Stimulated activated CD8-positive, alpha-beta memory T cell treated with anti-CD3 and anti-CD28 coated beads, Interleukin-7, amount 100 ng/mL, for 4 hours (primary cell): ENCODE data around the gene CTAGE4.
"Not testable (repeated sequence)": the region's sequence is repeated elsewhere in the genome, so short reads cannot be mapped to it uniquely, and the experiment has no call there.

Source experiments
- DNase-seq, 2 donors: peaks; one replicate each; pipeline ENCODE4 v3.0.0-alpha.2; 2020; ENCODE audit warnings: low read depth in 2 of 2

CTAGE4 gene

GRCh38 chr7:144183166-144183565, at the start of gene CTAGE4:
CTAGE4 (plus strand) TSS chr7:144183466; CDS start chr7:144183504, 38 bp downstream.
- not testable (repeated sequence) for DNase-seq

GRCh38 chr7:144134116-144134515, 49.1 kb upstream of the CTAGE4 start:
- DNase-seq: no peak

- no peak for DNase-seq
These were observed 45.8 kb upstream of the CTAGE4 start for GRCh38 chr7:144137501-144137900.

- no peak for DNase-seq
These were observed 41.1 kb upstream of the CTAGE4 start for GRCh38 chr7:144142187-144142586.

- DNase-seq: no peak
These were observed 38.8 kb upstream of the CTAGE4 start for GRCh38 chr7:144144426-144144825.

GRCh38 chr7:144148224-144148827, 34.9 kb upstream of the CTAGE4 start:
- no peak for DNase-seq

- no peak for DNase-seq
These were observed 24.4 kb upstream of the CTAGE4 start for GRCh38 chr7:144158861-144159260.

- DNase-seq: no peak
These were observed 18.5 kb upstream of the CTAGE4 start for GRCh38 chr7:144164784-144165183.

GRCh38 chr7:144171594-144172350, 11.5 kb upstream of the CTAGE4 start:
- not testable (repeated sequence) for DNase-seq

GRCh38 chr7:144174613-144175012, 8.7 kb upstream of the CTAGE4 start:
- no peak for DNase-seq

GRCh38 chr7:144178380-144179164, 4.7 kb upstream of the CTAGE4 start:
- DNase-seq: not testable (repeated sequence)

- DNase-seq: not testable (repeated sequence)
These were observed 4.1 kb upstream of the CTAGE4 start for GRCh38 chr7:144179165-144179479.

GRCh38 chr7:144187848-144188247, 4.6 kb downstream of the CTAGE4 start:
- not testable (repeated sequence) for DNase-seq

GRCh38 chr7:144188578-144189171, 5.4 kb downstream of the CTAGE4 start:
- not testable (repeated sequence) for DNase-seq

- DNase-seq: not testable (repeated sequence)
These were observed 10.5 kb downstream of the CTAGE4 start for GRCh38 chr7:144193782-144194181.

GRCh38 chr7:144194453-144194852, 11.2 kb downstream of the CTAGE4 start:
- not testable (repeated sequence) for DNase-seq

GRCh38 chr7:144195212-144195872, 12.1 kb downstream of the CTAGE4 start, which contains the start of gene ARHGEF35:
ARHGEF35 (minus strand) TSS chr7:144195833; CDS start chr7:144188383, 7,450 bp downstream.
- not testable (repeated sequence) for DNase-seq

- DNase-seq: not testable (repeated sequence)
These were observed 15.7 kb downstream of the CTAGE4 start for GRCh38 chr7:144198934-144199333.

GRCh38 chr7:144201978-144202377, 18.7 kb downstream of the CTAGE4 start:
- DNase-seq: not testable (repeated sequence)

- not testable (repeated sequence) for DNase-seq
These were observed 19.8 kb downstream of the CTAGE4 start for GRCh38 chr7:144203086-144203485.

- not testable (repeated sequence) for DNase-seq
These were observed 22.0 kb downstream of the CTAGE4 start for GRCh38 chr7:144205306-144205705.
